ENCODE measurements around the gene SLC29A2.
A peak's percentile ranks its signal among the peaks of the same experiment; 100 is the strongest.

SLC29A2 gene, protein sequence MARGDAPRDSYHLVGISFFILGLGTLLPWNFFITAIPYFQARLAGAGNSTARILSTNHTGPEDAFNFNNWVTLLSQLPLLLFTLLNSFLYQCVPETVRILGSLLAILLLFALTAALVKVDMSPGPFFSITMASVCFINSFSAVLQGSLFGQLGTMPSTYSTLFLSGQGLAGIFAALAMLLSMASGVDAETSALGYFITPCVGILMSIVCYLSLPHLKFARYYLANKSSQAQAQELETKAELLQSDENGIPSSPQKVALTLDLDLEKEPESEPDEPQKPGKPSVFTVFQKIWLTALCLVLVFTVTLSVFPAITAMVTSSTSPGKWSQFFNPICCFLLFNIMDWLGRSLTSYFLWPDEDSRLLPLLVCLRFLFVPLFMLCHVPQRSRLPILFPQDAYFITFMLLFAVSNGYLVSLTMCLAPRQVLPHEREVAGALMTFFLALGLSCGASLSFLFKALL

DNA sequence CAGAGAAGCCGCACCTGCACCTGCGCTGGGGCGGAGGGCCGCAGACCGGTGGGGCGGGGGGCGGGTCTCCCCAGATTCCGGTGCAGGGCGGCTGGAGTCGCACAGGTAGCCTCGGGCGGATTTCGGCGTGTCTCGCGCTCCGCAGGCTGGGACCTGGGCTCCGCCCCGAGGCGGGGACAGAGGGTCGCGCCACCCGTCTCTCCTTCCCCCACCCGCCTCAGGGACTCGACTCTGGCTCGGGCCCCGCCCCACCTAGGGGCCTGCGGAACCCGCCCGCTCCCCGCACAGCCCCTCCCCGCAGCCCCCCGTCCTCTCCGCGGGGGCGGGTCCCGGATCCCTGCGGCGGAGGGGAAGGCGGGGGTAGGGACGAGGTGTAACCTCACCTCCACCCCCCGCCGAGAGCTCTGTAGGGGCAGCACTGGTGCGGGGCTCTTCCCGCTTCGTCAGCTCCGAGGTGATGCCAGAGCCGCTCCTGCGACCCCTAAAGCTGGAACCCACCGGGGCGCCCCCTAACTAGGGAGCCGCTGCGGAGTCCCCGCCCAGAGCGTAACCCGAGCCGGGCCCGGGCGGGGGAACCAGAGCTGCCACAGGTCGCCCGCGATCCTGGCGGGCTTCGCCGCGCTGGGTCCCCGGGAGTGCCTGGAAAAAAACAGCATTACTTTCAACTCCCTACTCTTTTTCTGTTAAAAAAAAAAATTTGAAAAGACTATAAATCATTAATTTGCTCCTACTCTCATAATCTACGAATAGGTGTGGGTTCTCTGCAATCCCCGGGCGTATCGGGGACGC, at the start of gene SLC29A2:
Gene SLC29A2, minus strand, starts transcription at position 134 of the 789 bp plus-strand sequence. CDS start 169 bp downstream, outside the sequence.
- in situ Hi-C loops (cut with HindIII; ENCODE audit: low sequenced_read_pairs), result no loop called here
- TF ChIP-seq, protein P1, sequence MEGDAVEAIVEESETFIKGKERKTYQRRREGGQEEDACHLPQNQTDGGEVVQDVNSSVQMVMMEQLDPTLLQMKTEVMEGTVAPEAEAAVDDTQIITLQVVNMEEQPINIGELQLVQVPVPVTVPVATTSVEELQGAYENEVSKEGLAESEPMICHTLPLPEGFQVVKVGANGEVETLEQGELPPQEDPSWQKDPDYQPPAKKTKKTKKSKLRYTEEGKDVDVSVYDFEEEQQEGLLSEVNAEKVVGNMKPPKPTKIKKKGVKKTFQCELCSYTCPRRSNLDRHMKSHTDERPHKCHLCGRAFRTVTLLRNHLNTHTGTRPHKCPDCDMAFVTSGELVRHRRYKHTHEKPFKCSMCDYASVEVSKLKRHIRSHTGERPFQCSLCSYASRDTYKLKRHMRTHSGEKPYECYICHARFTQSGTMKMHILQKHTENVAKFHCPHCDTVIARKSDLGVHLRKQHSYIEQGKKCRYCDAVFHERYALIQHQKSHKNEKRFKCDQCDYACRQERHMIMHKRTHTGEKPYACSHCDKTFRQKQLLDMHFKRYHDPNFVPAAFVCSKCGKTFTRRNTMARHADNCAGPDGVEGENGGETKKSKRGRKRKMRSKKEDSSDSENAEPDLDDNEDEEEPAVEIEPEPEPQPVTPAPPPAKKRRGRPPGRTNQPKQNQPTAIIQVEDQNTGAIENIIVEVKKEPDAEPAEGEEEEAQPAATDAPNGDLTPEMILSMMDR (IDR thresholded peaks at IDR 0.05; ENCODE audit: low read depth, low read length), result no peak
- peak within 1 kb of the TSS; percentile 53 for H3K4me3 ChIP-seq (ENCODE audit: low read depth, low read length)
- no peak for DNase-seq (ENCODE audit: low read depth, low spot score)

DNA sequence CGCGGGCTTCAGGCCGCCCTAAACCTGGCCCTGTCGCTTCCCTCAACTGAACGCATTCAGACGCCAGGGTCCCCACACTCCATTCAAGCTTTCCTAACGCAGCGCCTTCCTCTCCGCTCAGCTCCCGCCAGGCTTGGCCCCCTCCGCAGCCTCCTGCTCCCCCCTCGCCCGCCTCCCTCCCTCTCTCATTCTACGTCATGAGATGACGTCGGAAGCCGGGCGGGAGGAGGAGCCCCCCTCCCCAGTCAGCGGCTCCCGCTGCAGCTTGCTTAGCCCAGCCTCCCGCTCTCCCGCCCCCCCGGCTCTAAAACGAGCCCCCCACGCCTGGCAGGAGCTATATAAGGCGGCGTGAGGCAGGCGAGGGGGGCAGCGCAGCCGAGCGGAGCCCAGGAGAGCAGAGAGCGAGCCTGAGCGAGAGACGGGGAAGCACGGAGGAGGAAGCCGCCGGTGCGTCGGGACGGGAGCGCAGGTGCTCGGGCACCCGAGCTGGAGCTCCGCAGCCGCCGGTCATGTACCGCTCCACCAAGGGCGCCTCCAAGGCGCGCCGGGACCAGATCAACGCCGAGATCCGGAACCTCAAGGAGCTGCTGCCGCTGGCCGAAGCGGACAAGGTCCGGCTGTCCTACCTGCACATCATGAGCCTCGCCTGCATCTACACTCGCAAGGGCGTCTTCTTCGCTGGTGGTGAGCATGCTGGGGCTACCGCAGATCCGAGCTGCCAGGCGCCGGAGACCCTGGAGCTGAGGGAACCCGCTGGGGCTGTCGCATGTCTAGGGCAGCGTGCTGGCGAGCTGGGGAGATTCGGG, 49.3 kb upstream of the SLC29A2 start, which contains the start of gene NPAS4:
Gene NPAS4, plus strand, starts transcription at position 365 of the 806 bp plus-strand sequence. Its CDS starts 145 bp downstream, at position 510.
- DNase-seq (ENCODE audit: low read depth, low spot score), result no peak
- TF ChIP-seq, protein P1 (IDR thresholded peaks at IDR 0.05; ENCODE audit: low read depth, low read length), result no peak
- no peak within 1 kb of the TSS for H3K4me3 ChIP-seq (ENCODE audit: low read depth, low read length)
- in situ Hi-C loops (cut with HindIII; ENCODE audit: low sequenced_read_pairs), result no loop called here

DNA sequence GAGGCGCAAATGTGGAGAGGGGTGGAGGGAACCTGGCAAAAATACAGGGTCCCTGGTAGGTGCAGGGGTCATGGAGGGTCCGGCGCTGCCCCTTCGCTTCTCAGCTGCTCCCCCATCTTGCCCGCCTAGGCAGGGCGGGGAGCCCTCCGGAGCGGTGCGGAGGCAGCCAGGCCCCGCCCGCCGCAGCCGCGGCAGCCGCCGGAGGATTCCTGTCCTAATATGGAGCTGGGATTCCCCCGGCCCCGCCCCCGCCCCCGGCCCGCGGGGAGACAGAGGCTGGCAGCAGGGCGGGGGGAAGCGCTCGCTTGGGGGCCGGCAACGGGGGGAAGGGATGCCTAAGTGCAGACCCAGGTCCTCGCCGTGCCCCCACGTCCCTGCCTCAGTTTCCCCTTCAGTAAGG, 48.3 kb upstream of the SLC29A2 start:
- no peak for DNase-seq (ENCODE audit: low read depth, low spot score)
- in situ Hi-C loops (cut with HindIII; ENCODE audit: low sequenced_read_pairs), result no loop called here
- no peak overlapping the region for H3K4me3 ChIP-seq (ENCODE audit: low read depth, low read length)
- TF ChIP-seq, protein P1 (IDR thresholded peaks at IDR 0.05; ENCODE audit: low read depth, low read length), result no peak

DNA sequence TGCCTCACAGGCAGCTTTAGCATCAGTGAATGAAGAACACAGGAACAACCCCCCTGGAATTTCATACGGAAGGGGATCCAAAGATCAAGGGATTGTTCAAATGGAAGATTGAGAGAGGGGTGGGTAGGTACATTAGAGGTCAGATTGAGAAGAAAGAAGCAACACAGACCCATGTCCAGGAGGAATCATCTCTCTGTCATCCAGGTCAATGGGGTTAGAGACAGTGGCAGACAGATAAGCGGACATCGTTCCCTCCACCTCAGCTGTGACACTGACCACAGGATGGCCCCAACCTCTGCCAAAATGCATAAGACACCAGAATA, 47.4 kb upstream of the SLC29A2 start:
- TF ChIP-seq, protein P1 (IDR thresholded peaks at IDR 0.05; ENCODE audit: low read depth, low read length), result no peak
- H3K4me3 ChIP-seq (ENCODE audit: low read depth, low read length), result no peak overlapping the region
- no peak for DNase-seq (ENCODE audit: low read depth, low spot score)
- in situ Hi-C loops (cut with HindIII; ENCODE audit: low sequenced_read_pairs), result no loop called here

DNA sequence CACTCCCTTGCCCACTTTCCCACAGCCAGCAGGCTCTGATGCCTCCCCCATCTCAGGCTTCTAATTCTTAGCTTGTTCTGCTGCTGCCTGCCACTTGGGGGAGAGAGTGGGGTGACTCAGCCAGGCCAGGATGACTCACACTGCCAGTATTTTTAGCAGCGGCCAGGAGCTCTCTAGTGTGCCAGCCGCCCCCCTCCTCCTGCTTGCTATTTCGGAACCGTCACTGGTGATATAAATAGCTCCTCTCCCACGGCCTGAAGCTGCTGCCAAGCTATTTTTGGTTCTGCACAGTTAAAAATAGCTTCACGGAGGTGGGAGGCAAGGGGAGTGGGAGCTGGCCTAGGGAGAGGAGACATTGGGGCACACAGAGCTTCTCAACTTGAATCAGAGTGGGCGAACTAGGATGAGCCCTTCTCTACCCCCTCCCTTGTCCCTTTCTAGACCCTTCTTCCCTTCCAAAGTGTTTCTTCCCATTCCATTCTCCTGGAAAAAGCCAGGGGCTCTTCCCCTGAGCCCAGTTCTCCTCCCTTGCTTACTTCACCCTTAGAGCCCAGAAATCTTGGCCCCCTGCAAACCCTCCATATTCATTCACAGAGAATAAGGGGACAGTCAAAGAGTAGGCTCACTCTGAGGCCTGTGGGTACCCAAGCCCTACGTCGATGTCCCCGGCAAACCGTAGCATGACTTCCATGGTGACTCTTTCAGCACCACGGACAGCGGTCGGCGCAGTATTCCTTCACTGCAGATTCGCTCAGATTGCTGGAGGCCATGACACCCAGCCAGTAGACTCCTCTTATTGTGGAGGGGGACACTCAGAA, 46.8 kb upstream of the SLC29A2 start:
- no peak overlapping the region for H3K4me3 ChIP-seq (ENCODE audit: low read depth, low read length)
- in situ Hi-C loops (cut with HindIII; ENCODE audit: low sequenced_read_pairs), result no loop called here
- TF ChIP-seq, protein P1 (IDR thresholded peaks at IDR 0.05; ENCODE audit: low read depth, low read length), result peak; percentile 64
- DNase-seq (ENCODE audit: low read depth, low spot score), result peak; percentile 93
